Right atrium auricular region (tissue), 2 donors: Measurements from ENCODE around the gene ROCK2. TPM values are rescaled to one million over a fixed set of nuclear protein-coding genes. Genes with fewer than 3 reads are reported as not detected.

ENCODE experiments used
- DNase-seq: peaks from one replicate; pipeline ENCODE4 v3.0.0-alpha.2; 2019; ENCODE audit warnings: low spot score
- H3K27ac ChIP-seq, 2 donors: fragments of 200-600 bp; sonication (generic); 1 replicate in 1 of 2; 2 replicates in 1 of 2; pipeline ENCODE4 v1.5.1; 2016 to 2019
- H3K27me3 ChIP-seq, 2 donors: fragments of 200-600 bp; sonication (generic); one replicate each; pipeline versions ENCODE4 v1.5.1 to v1.6.0; 2017 to 2019
- H3K36me3 ChIP-seq: fragments of 200-600 bp; sonication (generic); one replicate; pipeline ENCODE4 v1.5.1; 2016
- H3K4me1 ChIP-seq, 2 donors: fragments of 200-600 bp; sonication (generic); one replicate each; pipeline versions ENCODE4 v1.5.1 to v1.6.0; 2017 to 2019
- H3K4me3 ChIP-seq, 2 donors: fragments of 200-600 bp; sonication (generic); 1 replicate in 1 of 2; 2 replicates in 1 of 2; pipeline ENCODE4 v1.5.1; 2017 to 2019; ENCODE audit warnings: mild to moderate bottlenecking in 1 of 2, moderate library complexity in 1 of 2
- H3K9me3 ChIP-seq, 2 donors: fragments of 200-600 bp; sonication (generic); one replicate each; pipeline ENCODE4 v1.5.1; 2019
- total RNA-seq, 2 donors: library from RNA; depleted of rRNA; stranded (reverse); fragments of >200 nt; gene quantifications; one replicate each; pipeline ENCODE4 v1.1.0, GENCODE V29; 2016
- TF ChIP-seq, protein P1 (sequence below), 2 donors: fragments of 200-600 bp; sonication (generic); IDR thresholded peaks; one replicate each; pipeline ENCODE4 v1.5.1; 2019; ENCODE audit warnings: antibody characterized with exemption in 2 of 2

The ROCK2 gene
- total RNA-seq, 2 donors from 2014 or later: 32.3 to 32.6 TPM

DNA sequence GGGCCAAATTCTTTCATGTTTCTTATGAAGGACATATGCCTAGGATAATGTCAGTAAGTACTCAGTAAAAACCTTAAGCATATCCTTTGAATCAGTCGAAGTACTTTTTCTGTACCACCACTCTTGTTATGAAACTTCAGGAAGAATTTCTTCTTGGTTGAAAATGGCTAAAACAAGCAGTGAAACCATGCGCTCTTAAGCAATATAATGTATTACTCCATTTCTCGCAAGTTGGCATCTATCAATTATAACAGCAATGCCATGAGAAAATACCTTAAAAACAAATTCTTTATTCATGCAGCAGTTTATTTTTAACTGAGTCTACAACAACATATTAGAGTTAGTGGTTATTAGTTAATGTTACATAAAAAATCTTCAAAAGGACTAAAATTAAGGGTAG lies 148.2 kb downstream of the ROCK2 start:
- Histone ChIP-seq H3K36me3 (peaks cover 76% of the 10 kb centered on the region), H3K9me3 (no peaks in the 10 kb centered on the region), H3K4me1 (no peaks in the 10 kb centered on the region), H3K4me3 (no peak overlapping the region), H3K27me3 (no peaks in the 10 kb centered on the region), H3K27ac (no peak overlapping the region)
- TF ChIP-seq, protein P1, sequence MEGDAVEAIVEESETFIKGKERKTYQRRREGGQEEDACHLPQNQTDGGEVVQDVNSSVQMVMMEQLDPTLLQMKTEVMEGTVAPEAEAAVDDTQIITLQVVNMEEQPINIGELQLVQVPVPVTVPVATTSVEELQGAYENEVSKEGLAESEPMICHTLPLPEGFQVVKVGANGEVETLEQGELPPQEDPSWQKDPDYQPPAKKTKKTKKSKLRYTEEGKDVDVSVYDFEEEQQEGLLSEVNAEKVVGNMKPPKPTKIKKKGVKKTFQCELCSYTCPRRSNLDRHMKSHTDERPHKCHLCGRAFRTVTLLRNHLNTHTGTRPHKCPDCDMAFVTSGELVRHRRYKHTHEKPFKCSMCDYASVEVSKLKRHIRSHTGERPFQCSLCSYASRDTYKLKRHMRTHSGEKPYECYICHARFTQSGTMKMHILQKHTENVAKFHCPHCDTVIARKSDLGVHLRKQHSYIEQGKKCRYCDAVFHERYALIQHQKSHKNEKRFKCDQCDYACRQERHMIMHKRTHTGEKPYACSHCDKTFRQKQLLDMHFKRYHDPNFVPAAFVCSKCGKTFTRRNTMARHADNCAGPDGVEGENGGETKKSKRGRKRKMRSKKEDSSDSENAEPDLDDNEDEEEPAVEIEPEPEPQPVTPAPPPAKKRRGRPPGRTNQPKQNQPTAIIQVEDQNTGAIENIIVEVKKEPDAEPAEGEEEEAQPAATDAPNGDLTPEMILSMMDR (IDR thresholded peaks at IDR 0.05): no peak
- no peak for DNase-seq

DNA sequence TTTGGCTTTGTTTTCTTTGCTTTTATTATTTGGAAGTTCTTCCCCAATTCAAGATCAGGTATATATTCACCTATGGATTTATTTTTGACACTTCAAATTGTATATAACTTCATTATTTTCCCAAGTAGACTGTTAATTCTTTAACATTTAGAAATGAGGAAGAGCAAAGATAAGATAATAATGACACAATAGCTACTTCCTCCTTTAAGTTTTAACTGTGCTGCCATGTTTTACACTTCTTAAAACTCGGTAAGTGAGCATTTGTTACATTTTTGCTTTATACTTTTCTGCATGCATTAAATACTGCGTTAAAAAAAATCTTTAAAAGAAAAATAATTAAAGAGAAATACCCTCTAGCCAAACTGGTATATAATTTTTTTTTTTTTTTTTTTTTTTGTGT lies 156.7 kb downstream of the ROCK2 start:
- TF ChIP-seq, protein P1 (IDR thresholded peaks at IDR 0.05): no peak
- Histone ChIP-seq H3K27ac (no peak overlapping the region), H3K27me3 (no peaks in the 10 kb centered on the region), H3K9me3 (no peaks in the 10 kb centered on the region), H3K4me1 (no peaks in the 10 kb centered on the region), H3K4me3 (no peak overlapping the region), H3K36me3 (peaks cover 69% of the 10 kb centered on the region)
- DNase-seq: no peak

DNA sequence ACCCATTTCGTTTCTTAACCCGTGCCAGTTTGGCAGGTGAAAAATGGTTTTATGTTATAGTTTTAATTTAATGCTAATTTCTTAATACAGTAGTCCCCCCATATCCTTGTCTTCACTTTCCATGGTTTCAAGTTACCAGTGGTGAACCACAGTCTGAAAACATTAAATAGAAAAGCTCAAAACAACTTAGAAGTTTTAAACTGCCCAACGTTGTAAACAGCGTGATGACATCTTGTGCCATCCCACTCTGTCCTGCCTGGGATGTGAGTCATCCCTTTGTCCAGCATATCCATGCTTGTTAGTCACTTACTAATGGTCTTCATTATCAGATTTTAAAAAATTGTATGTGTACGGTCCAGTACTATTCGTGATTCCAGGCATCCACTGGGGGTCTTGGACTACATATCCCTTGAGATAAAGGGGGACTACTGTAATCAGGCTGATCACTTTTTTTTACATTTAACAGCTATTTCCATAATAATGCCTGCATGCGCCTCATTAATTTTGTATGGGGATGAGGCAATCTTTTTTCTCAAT lies 157.3 kb downstream of the ROCK2 start:
- H3K9me3 ChIP-seq: no peaks in the 10 kb centered on the region
- DNase-seq: no peak
- H3K27ac ChIP-seq: no peak overlapping the region
- peaks cover 65% of the 10 kb centered on the region for H3K36me3 ChIP-seq
- no peak overlapping the region for H3K4me3 ChIP-seq
- H3K27me3 ChIP-seq: no peaks in the 10 kb centered on the region
- H3K4me1 ChIP-seq: no peaks in the 10 kb centered on the region
- TF ChIP-seq, protein P1 (IDR thresholded peaks at IDR 0.05): no peak

DNA sequence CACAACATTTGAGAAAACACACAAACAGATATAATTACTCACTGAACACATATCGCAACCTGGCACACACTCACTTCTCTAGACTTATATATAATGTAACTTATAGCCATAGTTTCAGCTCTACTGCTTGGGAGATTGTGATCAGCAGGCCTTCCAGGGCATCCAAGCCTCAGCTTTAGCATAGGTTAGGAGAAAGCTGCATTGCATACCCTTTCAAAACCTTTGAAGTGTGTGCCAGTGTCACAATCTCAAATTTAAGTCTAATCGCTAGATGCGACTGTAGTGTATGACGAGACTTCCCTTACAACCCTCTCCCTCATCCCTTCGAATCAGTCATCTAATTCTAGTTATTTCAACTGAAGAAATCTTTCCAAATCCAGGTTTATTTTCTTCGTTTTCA lies 158.3 kb downstream of the ROCK2 start:
- Histone ChIP-seq H3K4me1 (no peaks in the 10 kb centered on the region), H3K36me3 (peaks cover 55% of the 10 kb centered on the region), H3K9me3 (no peaks in the 10 kb centered on the region), H3K4me3 (no peak overlapping the region), H3K27ac (no peak overlapping the region), H3K27me3 (no peaks in the 10 kb centered on the region)
- TF ChIP-seq, protein P1 (IDR thresholded peaks at IDR 0.05): no peak
- DNase-seq: no peak

DNA sequence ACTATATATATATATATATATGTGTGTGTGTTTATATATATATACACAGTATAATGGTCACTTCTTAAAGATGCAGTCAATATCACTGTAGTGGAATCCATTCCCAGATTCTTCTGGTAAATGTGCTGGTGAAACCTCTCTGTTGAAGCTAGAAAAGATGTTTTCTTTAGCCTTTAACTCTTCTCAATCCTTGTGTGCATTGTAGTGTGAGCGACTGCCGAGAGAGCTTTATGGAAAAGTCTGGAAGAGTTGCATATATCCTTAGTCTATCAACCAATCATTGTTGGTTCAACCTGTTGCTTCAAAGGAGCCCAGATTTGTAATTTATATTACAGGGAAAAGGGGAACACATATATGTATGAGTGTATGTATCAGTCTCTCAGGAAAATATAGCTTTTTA lies 161.5 kb downstream of the ROCK2 start:
- Histone ChIP-seq H3K27ac (no peak overlapping the region), H3K4me3 (no peak overlapping the region), H3K36me3 (peaks cover 27% of the 10 kb centered on the region), H3K9me3 (no peaks in the 10 kb centered on the region), H3K4me1 (no peaks in the 10 kb centered on the region), H3K27me3 (no peaks in the 10 kb centered on the region)
- TF ChIP-seq, protein P1 (IDR thresholded peaks at IDR 0.05): no peak
- no peak for DNase-seq

DNA sequence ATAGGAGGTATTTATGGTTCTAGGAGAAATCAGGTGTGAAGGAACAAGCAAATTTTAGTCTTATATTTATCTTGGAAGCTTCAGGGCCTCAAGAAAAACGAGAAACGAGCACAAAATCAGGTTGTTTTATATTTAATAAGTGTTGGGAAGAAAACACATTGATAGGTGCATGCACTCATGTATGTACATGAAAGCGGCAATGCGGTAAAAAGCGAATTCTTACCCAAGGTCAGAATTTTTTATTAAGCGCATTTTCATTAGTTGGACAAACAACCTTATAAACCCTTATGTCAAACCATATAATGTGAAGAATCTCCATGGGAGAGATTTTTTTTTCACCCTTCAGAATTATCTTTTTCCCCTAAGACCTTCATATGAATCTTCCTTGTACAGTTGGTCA lies 163.8 kb downstream of the ROCK2 start:
- TF ChIP-seq, protein P1 (IDR thresholded peaks at IDR 0.05): no peak
- Histone ChIP-seq H3K27me3 (no peaks in the 10 kb centered on the region), H3K4me1 (no peaks in the 10 kb centered on the region), H3K27ac (no peak overlapping the region), H3K36me3 (peaks cover 19% of the 10 kb centered on the region), H3K4me3 (no peak overlapping the region), H3K9me3 (no peaks in the 10 kb centered on the region)
- DNase-seq: no peak
